NCI-H2196 treated with DMSO at 0.1 percent for 48 hours (cell line): ENCODE results near the gene AMBP.
A peak's percentile ranks its signal among the peaks of the same experiment; 100 is the strongest.

Source experiments
- DNase-seq: peaks from one replicate; lab custom pipeline; 2025; ENCODE audit not compliant: unreplicated experiment; lab: John Stamatoyannopoulos, UW

Gene AMBP

DNA sequence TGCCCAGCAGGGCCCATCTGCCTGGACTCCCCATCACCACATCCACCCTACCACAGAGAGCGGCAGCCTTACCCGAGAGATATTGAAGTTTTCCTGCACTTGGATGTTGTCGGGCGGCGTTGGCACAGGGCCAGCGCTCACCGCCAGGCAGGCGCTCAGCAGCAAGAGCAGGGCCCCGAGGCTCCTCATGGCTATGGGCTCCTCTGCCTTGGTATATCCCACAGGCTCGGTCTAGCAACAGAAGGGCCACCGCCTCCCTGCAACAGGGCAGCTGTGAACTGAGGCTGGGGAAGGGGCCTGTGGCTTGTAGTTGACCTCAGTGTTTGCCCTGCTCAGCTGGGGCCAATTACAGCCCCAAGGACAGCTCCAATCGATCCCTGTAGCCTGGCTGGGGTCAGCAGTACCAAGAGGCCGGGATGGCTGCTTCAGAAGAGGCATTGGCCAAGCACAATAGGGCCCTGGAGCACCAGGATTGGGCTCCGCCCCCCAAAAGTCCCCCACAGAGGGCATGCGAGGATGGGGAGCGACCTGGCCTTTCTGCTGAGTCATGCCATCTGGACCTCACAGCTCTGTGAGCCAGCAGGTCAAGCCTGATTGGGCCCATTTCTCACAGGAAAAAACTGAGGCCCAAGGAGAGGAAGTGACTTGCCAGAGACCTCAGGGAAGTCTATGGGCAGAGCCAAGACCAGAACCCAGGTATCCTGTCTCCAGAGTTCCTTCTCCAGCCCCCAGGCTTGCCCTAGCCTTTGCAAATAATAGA, at the start of gene AMBP:
TSS of gene AMBP (minus strand) at position 280 of the 760 bp plus-strand sequence. CDS start at position 189, 91 bp downstream.
- no peak for DNase-seq

DNA sequence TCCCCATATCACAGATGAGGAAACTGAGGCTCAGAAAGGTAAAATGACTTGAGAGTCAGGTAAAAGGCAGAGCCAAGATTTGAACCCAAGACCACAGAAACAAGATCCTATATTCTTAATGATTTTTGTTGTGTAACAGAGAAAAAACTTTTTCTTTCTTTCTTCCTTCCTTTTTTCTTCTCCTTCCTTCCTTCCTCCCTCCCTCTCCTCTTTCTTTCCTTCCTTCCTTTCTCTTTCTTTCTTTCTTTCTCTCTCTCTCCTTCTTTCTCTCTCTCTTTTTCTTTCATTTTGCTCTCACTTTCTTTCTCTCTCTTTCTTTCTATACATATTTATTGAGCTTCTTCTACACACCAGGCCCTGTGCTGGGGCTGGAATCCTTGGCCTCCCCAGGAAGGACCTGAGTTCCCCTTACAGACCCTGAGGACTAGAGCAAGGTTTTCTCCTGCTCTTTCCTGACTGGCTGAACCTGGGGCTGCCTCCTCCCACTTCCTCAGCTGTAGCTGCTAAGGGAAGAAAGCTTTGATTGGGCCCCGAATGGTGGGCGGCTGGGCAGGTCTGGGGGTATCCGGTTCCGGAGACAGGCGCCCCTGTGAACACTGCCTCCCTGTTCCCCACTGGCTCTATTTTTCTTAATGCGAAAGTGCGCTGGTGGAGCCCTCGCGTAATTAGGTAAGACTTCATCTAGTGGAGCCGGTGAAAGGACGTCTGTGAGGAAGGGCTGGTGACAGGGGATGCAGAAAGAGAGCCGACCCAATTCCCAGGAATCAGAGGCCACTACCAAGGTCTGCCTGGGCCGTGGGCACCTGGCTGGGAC, 48.4 kb upstream of the AMBP start:
- DNase-seq = no peak

DNA sequence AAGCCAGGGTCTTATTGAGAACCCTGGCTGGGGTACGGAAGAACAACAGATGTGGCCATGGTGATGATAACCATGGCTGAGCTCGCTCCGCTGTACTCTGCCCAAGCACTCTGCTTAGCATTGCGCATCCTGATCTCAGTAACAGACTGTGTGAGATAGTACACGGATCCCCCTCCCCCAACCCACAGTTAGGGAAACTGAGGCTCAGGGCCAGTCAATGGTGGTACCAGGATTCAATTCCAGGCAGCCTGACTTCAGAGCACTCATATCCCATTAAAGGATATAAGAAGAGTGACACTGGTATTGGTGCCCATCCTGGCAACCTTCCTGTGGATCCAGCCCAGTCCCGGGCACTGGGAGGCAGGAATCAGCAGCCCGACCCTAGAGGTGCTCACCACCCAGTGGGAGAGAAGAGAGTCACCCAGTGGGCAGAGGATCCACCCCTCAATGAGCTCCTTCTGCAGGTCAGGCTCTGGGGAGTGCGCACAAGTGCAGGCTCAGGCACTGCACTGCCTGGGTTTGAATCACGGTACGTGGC, 47.4 kb upstream of the AMBP start:
- no peak for DNase-seq

DNA sequence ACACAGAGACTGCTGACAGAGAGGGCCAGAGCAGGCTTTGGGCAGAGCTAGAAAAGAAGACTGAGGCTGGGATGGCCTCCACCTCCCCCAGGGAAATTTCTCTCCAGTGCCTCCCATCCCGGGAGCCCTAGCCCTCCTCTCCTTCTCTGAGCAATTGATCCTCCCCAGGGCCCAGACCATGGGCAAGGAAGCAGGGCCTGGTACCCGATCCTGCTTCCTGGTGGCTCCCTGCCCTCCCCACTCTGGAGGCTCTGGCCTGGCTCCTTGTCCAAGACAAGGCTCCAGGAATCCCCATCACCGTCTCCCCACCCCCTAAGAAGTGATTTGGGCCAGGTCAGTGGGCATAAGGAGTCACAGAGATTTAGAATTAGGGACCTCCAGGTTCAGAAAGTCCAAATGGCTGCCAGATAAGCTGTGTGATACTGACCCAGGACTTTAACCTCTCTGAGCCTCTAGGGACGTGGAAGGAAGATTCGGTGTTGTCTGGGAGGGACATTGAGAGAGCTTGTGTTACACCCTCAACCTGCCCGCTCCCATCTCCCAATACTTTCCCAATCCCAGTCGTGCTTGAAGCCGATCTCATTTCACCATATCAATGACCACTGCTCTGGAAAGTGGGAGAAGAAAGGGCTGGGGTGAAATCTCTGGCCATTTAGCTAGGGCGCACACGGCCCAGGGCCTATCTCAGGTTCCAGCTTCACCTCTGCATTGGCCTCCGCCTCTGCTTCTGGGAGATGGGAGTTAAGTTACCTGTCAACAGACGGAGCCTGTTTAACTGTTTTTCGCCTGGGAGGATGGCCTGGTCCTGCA, 46.8 kb upstream of the AMBP start:
- no peak for DNase-seq

DNA sequence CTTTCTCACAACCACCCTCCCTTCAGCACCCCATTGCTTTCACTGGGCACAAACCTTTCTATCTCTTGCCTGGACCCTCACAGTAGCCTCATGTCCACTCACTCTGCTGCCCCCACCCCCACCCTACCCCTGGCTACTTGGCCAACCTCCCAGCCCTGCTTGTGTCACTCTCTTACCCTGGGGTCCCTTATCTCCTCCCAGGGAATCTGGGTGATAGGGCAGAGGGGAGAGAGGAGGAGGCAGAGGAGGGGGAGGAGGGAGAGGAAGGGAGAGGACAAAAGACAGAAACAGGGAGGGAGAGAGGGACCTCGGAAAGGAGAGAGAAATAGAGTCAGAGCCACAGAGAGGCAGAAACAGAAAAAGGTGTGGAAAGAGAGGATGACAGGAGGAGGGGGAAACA, 46.0 kb upstream of the AMBP start:
- DNase-seq = no peak

DNA sequence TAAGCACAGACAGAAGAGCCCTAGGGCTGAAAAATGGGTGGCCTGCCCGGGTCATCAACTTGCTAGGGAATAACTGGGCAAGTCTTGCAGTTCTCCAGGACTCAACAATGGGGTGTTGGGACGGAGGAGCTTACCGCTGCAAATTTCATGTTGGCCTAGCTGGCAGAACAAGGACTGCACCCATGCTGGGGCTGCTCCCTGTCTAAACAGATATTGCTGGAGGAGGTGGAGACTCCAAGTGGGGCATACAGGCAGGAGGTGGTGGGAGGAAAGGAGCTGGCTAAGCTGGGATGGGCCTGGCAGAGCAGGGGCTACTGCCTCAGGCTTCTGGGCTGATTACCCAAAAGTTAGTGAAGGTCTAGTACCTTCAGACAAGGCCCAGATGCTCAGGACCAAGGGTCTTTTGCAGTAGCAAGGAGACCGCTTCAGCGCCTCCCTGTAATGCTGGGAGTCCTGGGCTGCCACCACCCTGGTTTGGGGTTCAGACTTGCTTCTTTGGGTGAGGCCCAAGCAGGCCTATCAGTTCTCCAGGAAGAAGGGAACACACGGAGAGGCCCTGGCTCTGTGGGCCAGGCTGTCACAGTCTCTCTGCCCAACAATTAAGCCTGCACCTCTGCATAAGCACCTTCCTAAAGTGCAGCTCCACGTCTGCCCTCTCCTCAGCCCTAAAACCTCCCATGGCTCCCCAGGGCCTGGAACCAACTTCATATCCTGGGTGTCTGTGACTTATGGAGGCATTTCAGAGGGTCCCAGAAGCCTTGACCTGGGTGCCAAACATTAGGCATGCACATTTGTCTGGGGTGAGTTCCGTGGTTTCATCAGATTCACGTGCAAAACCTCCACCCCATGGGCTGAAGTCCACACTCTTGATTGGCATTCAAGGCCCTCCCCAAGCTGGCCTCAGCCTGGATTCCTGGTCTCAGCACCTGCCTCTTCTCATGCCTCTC, 45.2 kb upstream of the AMBP start:
- no peak for DNase-seq

DNA sequence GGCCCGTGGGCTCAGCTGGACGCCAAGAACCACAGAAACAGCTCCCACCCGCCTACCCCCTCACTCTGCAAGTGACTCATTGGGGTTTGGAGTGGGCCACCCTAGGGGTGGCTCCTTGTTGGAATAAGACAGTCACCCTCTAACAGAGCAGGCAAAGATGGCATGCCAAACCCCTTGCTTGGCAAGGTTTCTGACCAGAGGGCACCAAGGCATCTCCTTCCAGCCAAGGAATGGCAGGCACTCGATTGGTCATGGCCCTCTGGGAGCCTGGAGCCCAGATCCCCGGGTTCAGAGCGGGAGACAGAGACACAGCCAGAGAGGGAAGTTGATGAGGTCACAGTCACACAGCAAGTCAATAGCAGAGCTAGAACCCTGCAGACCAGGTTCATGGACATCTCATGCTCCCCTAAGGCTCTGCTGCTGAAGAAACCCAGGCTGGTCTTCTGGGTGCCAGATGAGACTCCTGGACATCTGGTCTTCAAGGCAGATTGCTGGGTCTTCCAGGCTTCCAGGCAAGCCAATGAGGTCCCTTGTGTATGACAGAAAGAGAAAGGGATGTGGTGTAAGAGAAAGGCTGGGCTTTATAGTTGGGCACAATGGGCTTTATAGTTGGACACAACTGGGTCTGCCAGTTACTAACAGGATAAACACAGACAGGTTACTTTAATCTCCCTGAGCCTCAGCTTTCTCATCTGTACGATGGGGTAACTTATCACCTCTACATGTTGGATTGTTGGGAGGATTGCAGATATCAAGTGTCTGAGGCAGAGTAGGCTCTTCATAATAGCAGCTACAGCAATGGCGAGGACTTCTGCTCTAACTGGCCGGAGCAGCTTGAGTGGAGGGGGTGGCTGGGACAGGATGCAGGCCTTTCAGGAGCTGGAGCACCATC, 44.3 kb upstream of the AMBP start:
- DNase-seq = no peak

DNA sequence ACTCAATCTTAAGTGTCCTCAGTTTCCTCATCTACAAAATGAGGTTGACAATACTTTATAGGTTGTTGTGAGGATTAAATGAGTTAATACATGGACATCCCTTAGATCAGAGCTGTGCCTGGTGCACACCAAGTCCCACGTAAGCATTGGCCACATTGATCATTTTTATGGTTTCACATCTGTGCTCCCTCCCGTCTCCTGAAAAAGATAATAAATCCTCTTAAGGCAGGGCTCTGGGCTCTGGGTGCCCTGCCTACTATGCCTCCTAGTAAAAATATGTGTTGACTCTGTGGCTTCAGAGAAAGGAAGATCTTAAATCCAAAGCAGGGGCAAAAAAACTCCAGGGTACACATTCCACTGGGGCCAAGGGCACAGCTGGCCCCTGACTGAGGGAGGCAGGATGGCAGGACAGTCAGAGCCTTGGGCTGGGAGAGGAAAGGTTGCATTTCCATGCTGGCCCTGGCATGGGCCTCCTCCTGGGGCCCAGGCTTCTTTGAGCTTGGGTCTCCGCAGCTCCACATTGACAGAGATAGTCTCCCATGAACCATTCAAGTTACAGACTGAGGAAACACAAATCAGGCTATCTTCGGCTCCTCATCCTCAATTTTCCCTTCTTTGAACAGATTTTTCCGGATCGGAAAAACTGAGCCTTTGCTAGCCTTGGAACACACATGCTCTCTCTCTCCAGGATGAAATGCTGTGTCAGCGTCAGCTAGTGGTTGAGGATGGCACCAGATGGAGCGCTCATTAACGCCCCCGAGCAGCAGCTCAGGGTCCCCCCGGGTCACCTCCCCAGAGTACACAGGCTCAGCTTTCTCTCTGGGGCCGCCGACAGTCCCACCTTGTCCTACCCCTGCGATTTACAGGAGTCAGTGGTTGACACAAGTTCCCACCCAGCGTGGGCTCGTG, 43.4 kb upstream of the AMBP start:
- no peak for DNase-seq

DNA sequence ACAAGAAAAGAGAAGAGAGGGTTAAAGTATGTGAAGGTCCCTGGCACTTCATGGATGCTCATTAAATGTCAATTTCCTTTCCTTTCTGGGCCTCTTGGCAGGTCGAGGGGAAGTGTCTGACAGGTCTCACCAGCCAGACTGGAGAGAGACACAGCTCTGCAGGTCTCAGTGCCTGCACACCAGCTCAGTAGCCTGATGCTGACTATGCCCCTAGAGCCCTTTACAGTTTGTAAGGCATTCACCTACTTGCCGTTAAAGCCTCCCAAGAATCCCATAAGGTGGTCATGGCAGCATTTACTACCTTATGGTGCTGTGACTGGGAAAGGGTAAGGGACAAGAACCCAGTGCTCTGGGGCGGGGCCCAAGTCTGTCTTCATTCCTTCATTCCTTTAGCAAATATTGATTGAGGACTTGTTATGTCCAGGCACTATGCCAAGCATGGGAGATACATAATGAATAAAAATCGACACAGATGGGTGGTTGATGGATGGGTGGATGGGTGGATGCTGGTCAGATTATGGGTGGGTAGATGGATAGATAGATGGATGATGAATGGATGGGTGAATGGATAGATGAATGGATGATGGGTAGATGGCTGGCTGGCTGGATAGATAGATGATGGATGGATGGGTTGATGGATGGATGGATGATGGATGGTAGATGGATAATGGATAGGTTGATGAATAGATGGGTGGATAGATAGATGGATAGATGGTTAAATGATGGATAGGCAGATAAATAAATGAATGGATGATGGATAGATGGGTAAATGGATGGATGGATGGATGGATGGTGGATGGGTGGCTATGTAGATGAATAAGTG, 42.3 kb upstream of the AMBP start:
- DNase-seq = no peak

DNA sequence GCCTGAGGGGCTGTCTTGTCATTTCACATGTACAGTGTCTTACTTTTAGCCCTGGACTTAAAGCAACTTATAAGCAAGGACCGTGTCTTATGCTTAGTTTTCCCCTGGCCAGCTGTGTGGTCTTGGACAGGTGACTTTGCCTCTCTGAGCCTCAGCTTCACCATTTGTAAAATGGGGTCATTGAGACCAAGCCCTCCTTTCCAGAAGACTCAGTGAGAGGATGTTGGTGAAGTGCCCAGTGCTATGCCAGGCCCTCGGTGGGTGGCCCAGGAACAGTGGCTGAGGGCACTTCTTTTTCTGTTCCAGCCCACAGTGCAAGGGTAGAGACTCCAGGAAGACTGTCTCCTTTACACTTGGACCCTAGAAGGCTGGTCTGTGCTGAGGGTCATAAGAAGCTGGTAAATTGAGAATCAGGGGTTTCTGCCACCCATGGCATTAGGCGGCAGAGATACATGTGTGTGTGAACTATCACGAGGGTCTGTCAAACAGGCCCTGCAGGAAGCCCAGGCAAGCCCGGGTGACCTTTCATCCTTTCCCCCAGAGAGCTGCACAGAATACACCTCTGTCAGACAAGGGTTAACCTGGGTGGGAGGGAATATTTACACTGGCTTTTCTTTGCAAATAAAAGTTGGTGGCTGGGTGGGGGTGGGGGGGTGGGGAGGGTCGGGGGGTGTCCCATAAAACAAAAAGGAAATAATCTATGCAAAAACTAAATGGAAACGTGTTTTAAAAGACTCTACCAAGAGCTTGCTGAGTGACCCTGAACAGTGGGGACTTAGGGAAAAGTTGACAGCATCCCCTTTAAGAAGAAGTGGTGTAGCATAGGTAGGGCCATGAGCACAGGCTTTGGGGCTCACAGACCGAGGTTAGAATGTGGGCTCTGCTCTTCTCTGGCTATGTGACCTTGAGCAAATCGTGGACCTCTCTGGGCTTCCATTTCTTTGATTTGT, 41.4 kb upstream of the AMBP start:
- DNase-seq = no peak

DNA sequence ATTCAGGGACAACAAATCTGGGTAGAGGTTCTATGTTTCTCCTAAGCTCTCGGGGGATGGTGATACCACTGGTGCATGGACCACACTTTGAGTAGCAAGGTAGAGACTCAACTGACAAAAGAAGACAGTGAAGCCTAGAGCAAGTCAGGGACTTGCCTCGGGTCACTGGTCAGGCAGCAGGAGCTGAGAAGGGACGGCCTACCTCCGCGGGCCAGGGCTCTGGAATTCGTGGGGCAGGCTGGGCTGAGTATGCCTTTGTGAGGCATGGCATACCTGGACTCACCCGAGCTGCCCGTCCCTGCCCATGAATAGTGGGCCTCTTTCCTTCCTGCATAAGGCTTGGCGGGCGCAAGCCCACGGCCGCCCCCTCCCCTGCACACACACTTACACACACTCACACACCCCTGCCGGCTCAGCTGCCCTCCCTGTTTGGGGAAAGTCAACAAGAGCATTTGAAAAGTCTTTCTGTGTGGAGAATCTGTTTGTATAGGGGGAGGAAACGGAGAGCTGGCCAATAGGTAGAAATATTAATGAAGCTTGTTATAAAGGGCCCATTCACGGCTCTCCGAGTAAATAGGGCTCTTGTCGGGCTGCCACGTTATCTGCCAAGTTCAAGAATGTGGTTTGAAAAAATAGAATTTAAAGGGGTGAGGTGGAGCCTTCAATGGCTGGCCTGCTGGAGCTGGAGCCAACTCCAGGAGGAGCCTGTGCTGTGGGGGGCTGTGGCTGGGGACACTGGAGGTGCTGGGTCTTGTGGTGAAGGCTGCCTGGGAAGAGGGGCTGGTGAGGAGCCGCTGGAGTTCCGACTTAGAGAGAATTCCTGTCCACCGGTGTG, 40.1 kb upstream of the AMBP start:
- peak; percentile 65 for DNase-seq

DNA sequence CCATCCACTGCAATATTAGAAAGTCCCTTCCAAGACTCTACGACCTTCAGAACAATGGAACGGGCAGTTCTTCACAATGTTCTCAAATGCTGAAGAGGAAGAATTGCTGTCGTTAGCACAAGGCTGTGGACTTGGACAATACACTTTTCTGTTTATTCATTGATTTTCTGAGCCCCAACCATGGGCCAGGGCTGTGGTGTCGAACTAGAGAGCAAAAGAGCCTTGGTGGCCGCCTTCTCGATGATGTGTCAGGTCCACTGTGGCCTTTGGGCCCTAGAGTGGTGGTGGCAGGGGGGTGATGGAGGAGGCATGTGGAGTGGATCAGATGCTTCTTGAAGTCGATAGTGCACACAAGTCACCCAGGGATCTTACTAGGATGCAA, 39.5 kb upstream of the AMBP start:
- DNase-seq = no peak

DNA sequence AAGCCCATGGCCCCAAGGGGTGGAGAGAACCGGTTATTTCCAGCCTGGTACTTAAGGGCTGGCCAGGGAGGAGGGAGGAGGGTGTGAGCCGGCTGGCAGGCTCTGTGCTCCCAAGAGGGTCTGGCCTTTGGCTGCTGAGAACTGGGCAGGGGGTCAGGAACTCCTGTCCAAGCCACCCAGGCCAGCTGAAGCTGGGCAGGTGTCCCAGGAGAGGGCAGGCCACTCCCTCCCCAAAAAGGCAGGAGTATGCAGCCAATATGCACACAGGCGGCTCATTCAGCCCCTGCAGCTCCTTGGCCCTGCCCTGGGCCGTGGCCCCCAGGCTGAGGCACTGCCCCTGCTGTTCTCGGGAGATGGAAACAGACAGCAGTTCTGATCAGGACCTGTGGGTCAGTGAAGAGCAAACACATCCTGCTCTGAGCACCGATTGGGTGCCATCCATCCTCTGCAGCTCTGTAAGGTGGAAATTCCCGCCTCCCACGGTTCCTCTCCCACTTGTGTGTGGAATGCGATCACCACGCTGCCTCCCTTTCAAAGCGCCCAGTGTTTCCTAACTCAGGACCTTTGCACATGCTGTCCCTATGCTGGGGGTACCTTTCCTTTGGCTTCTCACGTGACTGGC, 38.1 kb upstream of the AMBP start:
- no peak for DNase-seq

DNA sequence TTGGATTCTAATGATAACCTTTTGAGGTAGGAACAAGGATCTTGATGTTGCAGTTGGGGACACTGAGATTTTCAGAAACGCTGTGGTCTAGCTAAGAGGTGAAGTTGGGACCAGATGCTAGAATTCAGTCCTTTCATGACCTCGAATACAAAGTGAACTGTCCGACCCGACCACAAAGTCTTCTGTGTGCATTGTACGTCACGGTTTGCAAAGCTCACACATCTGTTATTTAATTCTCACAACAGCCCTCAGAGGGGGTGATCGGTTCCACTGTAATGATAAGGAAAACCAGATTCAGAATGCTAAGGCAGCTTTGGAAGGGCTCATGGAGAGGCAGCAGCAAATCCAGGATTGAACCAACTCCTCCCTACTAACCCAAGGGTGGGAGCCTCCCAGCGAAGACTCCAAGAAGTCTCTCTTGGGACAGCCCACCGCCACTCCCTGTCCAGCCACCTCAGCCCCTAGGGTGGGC, 37.6 kb upstream of the AMBP start:
- DNase-seq = no peak

DNA sequence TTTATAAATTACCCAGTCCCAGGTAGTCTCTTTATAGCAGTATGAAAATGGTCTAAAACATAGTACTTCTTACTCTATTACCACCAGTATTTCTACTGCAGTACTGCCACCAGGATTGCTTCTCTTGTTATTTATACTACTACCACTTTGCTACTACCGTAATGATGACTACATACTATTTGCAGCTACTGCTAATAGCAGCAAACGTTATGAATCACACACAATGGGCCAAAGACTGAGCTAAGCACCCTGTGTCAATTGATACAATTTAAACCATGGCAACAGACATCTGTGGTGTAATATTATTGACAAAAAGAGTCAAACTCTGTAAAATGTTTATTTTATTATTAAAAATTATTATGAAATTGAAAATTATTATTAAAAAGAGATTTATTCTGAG, 36.3 kb upstream of the AMBP start:
- no peak for DNase-seq
